Measurements from ENCODE around the gene CLCA2. TPM values are rescaled to one million over a fixed set of nuclear protein-coding genes. Genes with fewer than 3 reads are reported as not detected.

Gene CLCA2
- total RNA-seq, 1 donor from 2014 or later = not detected

- Histone ChIP-seq H3K9me3 (no peaks in the 10 kb centered on the region), H3K4me1 (no peaks in the 10 kb centered on the region), H3K27me3 (no peaks in the 10 kb centered on the region), H3K4me3 (no peak overlapping the region), H3K27ac (no peak overlapping the region), H3K36me3 (no peaks in the 10 kb centered on the region)
- DNase-seq (ENCODE audit: low spot score in 2 of 2) = no peak
- no peak for TF ChIP-seq CTCF (IDR thresholded peaks at IDR 0.05)
- intact Hi-C loops (cut with DNase I) = no loop called here
These were observed 43.0 kb downstream of the CLCA2 start for GRCh38 chr1:86466986-86467385.

- H3K4me3 ChIP-seq = no peak within 1 kb of the TSS
- intact Hi-C loops (cut with DNase I) = no loop called here
- no peaks in the 10 kb centered on the region for H3K36me3 ChIP-seq
- H3K9me3 ChIP-seq = no peaks in the 10 kb centered on the region
- H3K4me1 ChIP-seq = no peaks in the 10 kb centered on the region
- no peak for DNase-seq (ENCODE audit: low spot score in 2 of 2)
- H3K27ac ChIP-seq = no peak within 1 kb of the TSS
- H3K27me3 ChIP-seq = no peaks in the 10 kb centered on the region
- TF ChIP-seq CTCF (IDR thresholded peaks at IDR 0.05) = no peak
These were observed 44.6 kb downstream of the CLCA2 start, which contains the start of gene CLCA1 for GRCh38 chr1:86468501-86468977. CLCA1 (plus strand) TSS chr1:86468927; CDS start chr1:86468972, 45 bp downstream.

GRCh38 chr1:86470859-86471258, 46.9 kb downstream of the CLCA2 start:
- H3K36me3 ChIP-seq = no peaks in the 10 kb centered on the region
- H3K4me3 ChIP-seq = no peak overlapping the region
- no peak overlapping the region for H3K27ac ChIP-seq
- H3K27me3 ChIP-seq = no peaks in the 10 kb centered on the region
- intact Hi-C loops (cut with DNase I) = loop anchor here (10.0 kb wide), 1 partner anchor 614 kb away; no protein-coding TSS in a partner anchor
- DNase-seq (ENCODE audit: low spot score in 2 of 2) = no peak
- no peaks in the 10 kb centered on the region for H3K9me3 ChIP-seq
- H3K4me1 ChIP-seq = no peaks in the 10 kb centered on the region
- TF ChIP-seq CTCF (IDR thresholded peaks at IDR 0.05) = no peak

GRCh38 chr1:86471291-86471690, 47.3 kb downstream of the CLCA2 start:
- DNase-seq (ENCODE audit: low spot score in 2 of 2) = no peak
- H3K36me3 ChIP-seq = no peaks in the 10 kb centered on the region
- TF ChIP-seq CTCF (IDR thresholded peaks at IDR 0.05) = no peak
- no peaks in the 10 kb centered on the region for H3K4me1 ChIP-seq
- H3K27ac ChIP-seq = no peak overlapping the region
- no peak overlapping the region for H3K4me3 ChIP-seq
- H3K27me3 ChIP-seq = no peaks in the 10 kb centered on the region
- no peaks in the 10 kb centered on the region for H3K9me3 ChIP-seq
- intact Hi-C loops (cut with DNase I) = loop anchor here (10.0 kb wide), 1 partner anchor 614 kb away; no protein-coding TSS in a partner anchor

- DNase-seq (ENCODE audit: low spot score in 2 of 2) = no peak
- Histone ChIP-seq H3K4me1 (no peaks in the 10 kb centered on the region), H3K27ac (no peak overlapping the region), H3K9me3 (no peaks in the 10 kb centered on the region), H3K27me3 (no peaks in the 10 kb centered on the region), H3K36me3 (no peaks in the 10 kb centered on the region), H3K4me3 (no peak overlapping the region)
- intact Hi-C loops (cut with DNase I) = loop anchor here (10.0 kb wide), 1 partner anchor 613 kb away; no protein-coding TSS in a partner anchor
- TF ChIP-seq CTCF (IDR thresholded peaks at IDR 0.05) = no peak
These were observed 48.2 kb downstream of the CLCA2 start for GRCh38 chr1:86472152-86472551.

GRCh38 chr1:86472767-86473166, 48.8 kb downstream of the CLCA2 start:
- Histone ChIP-seq H3K27me3 (no peaks in the 10 kb centered on the region), H3K36me3 (no peaks in the 10 kb centered on the region), H3K4me1 (no peaks in the 10 kb centered on the region), H3K9me3 (no peaks in the 10 kb centered on the region), H3K4me3 (no peak overlapping the region), H3K27ac (no peak overlapping the region)
- no peak for TF ChIP-seq CTCF (IDR thresholded peaks at IDR 0.05)
- DNase-seq (ENCODE audit: low spot score in 2 of 2) = no peak
- intact Hi-C loops (cut with DNase I) = loop anchor here (10.0 kb wide), 1 partner anchor 612 kb away; no protein-coding TSS in a partner anchor
